K562 (cell line): Measurements from ENCODE around the gene MRPL37. TPM values are rescaled to one million over a fixed set of nuclear protein-coding genes. Genes with fewer than 3 reads are reported as not detected.

Experiments
- FOXA3 ChIP-seq, 2 experiments: fragments of 450-650 bp in 1 of 2; sonication (generic) in 1 of 2; formaldehyde crosslinking; IDR thresholded peaks in 1 of 2; conservative IDR thresholded peaks in 1 of 2; 2 replicates each; pipeline versions ENCODE4 v1.4.0 to v1.8.0; 2020 to 2022; ENCODE audit warnings: mild to moderate bottlenecking in 2 of 2, missing genetic modification reagents in 1 of 2
- FOXM1 ChIP-seq, 2 experiments: fragments of 450-650 bp in 1 of 2; sonication (generic) in 1 of 2; formaldehyde crosslinking in 1 of 2; IDR thresholded peaks; 2 replicates each; pipeline versions ENCODE4 v1.6.1 to v1.9.0; 2017 to 2022; ENCODE audit warnings: low read depth in 2 of 2, mild to moderate bottlenecking in 2 of 2, missing genetic modification reagents in 1 of 2, moderate library complexity in 1 of 2
- PTBP1 ChIP-seq: fragments of 200-400 bp; formaldehyde crosslinking; IDR thresholded peaks from 2 replicates; pipeline ENCODE4 v1.6.1; 2017; ENCODE audit warnings: low read depth, low read length
- SMARCB1 ChIP-seq: IDR thresholded peaks from 2 replicates; pipeline ENCODE4 v1.6.1; 2011; ENCODE audit warnings: improper control_type of control experiment, low read depth; ENCODE audit not compliant: insufficient read length
- SRSF7 ChIP-seq: fragments of 200-400 bp; formaldehyde crosslinking; optimal IDR thresholded peaks from 2 replicates; pipeline ENCODE3; 2017; ENCODE audit warnings: mild to moderate bottlenecking, low read depth, low read length
- ZNF445 ChIP-seq: fragments of 250-450 bp; sonication (Bioruptor Pico); IDR thresholded peaks from 2 replicates; pipeline ENCODE4 v1.4.0; 2020; ENCODE audit warnings: low read depth, mild to moderate bottlenecking, moderate library complexity
- polyA plus RNA-seq, 8 experiments: library from polyadenylated mRNA; depleted of rRNA in 4 of 8; stranded (reverse) in 5 of 8; unstranded in 3 of 8; fragments of >200 nt; fragmentation: Nextera tagmentation in 2 of 8; fragmentation: Illumina TruSeq in 1 of 8; extraction: Ambion mirVana in 2 of 8; extraction: Trizol in 1 of 8; gene quantifications; 2 replicates each; pipeline versions ENCODE4 v1.2.1 to v1.2.3, GENCODE V29; 2011 to 2014; ENCODE audit warnings: inconsistent platforms in 1 of 8, missing spikeins in 1 of 8
- total RNA-seq, 7 experiments: library from RNA; depleted of rRNA in 6 of 7; stranded (reverse); fragments of >200 nt in 6 of 7; fragmentation: Illumina TruSeq in 2 of 7; extraction: Trizol in 2 of 7; gene quantifications; 2 replicates each; pipeline versions ENCODE4 v1.2.1 to v1.2.3, GENCODE V29; 2011 to 2021; ENCODE audit warnings: low replicate concordance in 1 of 7
- TF ChIP-seq, protein P1 (sequence below): sonication (generic); formaldehyde crosslinking; IDR thresholded peaks from 2 replicates; pipeline ENCODE4 v1.8.0; 2022; ENCODE audit warnings: mild to moderate bottlenecking, missing genetic modification reagents
- TF ChIP-seq, protein P2 (sequence below): fragments of 150-350 bp; conservative IDR thresholded peaks from 2 replicates; pipeline ENCODE4 v1.6.1; 2014; ENCODE audit warnings: low read length
- TF ChIP-seq, protein P3 (sequence below), 2 experiments: fragments of 450-650 bp; formaldehyde crosslinking in 1 of 2; IDR thresholded peaks; 2 replicates each; pipeline versions ENCODE4 v1.4.0 to v1.6.1; 2014 to 2020; ENCODE audit warnings: mild to moderate bottlenecking in 2 of 2, borderline replicate concordance in 1 of 2, low read depth in 1 of 2

MRPL37 gene
- total and polyA plus RNA-seq, 9 of the 15 experiments (the other 6 are each of a cell fraction or from before 2014, with no cell fraction given), result 52.2 to 303 (median 180) TPM

DNA sequence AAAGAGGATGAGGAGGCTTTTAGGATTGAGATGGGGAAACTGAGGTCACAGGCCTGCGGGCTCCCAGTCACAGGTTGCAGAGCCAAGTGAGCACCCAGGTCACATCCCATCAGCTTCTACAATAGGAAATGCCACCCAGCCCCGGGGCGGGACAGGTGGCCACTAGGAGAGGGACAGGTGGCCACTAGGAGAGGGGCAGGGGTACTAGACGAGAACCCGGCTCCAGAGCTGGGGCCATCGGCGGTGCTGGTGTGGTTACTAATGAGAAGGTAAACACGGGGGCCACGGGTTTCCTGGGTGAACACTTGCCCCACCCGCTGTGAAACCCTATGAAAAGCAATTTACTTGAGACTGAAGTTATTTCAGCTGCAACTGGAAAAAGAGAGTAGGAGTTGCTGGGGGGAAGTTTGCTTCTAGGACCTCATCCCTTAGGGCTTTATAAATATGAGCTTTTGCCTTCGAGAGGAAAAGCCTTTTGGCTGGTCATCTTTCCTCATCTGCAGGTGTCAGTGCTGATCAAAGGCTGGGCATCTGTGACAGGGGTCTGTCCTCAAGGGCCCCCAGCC lies 52.5 kb downstream of the MRPL37 start (continued):
- TF ChIP-seq, protein P1, sequence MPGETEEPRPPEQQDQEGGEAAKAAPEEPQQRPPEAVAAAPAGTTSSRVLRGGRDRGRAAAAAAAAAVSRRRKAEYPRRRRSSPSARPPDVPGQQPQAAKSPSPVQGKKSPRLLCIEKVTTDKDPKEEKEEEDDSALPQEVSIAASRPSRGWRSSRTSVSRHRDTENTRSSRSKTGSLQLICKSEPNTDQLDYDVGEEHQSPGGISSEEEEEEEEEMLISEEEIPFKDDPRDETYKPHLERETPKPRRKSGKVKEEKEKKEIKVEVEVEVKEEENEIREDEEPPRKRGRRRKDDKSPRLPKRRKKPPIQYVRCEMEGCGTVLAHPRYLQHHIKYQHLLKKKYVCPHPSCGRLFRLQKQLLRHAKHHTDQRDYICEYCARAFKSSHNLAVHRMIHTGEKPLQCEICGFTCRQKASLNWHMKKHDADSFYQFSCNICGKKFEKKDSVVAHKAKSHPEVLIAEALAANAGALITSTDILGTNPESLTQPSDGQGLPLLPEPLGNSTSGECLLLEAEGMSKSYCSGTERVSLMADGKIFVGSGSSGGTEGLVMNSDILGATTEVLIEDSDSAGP (CRISPR knock-in tag), result no peak
- TF ChIP-seq FOXA3 (CRISPR knock-in tag; conservative IDR thresholded peaks at IDR 0.05 in 1 of 2, IDR thresholded peaks at IDR 0.05 in 1 of 2) (no peak), SRSF7 (no peak), ZNF445 (CRISPR knock-in tag) (no peak), PTBP1 (no peak), SMARCB1 (no peak), FOXM1 (IDR thresholded peaks at IDR 0.05; ENCODE audit: low read depth) (no peak), FOXM1 (CRISPR knock-in tag; IDR thresholded peaks at IDR 0.05; ENCODE audit: low read depth) (no peak)
- TF ChIP-seq, protein P2, sequence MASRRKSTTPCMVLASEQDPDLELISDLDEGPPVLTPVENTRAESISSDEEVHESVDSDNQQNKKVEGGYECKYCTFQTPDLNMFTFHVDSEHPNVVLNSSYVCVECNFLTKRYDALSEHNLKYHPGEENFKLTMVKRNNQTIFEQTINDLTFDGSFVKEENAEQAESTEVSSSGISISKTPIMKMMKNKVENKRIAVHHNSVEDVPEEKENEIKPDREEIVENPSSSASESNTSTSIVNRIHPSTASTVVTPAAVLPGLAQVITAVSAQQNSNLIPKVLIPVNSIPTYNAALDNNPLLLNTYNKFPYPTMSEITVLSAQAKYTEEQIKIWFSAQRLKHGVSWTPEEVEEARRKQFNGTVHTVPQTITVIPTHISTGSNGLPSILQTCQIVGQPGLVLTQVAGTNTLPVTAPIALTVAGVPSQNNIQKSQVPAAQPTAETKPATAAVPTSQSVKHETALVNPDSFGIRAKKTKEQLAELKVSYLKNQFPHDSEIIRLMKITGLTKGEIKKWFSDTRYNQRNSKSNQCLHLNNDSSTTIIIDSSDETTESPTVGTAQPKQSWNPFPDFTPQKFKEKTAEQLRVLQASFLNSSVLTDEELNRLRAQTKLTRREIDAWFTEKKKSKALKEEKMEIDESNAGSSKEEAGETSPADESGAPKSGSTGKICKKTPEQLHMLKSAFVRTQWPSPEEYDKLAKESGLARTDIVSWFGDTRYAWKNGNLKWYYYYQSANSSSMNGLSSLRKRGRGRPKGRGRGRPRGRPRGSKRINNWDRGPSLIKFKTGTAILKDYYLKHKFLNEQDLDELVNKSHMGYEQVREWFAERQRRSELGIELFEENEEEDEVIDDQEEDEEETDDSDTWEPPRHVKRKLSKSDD, result no peak
- TF ChIP-seq, protein P3, sequence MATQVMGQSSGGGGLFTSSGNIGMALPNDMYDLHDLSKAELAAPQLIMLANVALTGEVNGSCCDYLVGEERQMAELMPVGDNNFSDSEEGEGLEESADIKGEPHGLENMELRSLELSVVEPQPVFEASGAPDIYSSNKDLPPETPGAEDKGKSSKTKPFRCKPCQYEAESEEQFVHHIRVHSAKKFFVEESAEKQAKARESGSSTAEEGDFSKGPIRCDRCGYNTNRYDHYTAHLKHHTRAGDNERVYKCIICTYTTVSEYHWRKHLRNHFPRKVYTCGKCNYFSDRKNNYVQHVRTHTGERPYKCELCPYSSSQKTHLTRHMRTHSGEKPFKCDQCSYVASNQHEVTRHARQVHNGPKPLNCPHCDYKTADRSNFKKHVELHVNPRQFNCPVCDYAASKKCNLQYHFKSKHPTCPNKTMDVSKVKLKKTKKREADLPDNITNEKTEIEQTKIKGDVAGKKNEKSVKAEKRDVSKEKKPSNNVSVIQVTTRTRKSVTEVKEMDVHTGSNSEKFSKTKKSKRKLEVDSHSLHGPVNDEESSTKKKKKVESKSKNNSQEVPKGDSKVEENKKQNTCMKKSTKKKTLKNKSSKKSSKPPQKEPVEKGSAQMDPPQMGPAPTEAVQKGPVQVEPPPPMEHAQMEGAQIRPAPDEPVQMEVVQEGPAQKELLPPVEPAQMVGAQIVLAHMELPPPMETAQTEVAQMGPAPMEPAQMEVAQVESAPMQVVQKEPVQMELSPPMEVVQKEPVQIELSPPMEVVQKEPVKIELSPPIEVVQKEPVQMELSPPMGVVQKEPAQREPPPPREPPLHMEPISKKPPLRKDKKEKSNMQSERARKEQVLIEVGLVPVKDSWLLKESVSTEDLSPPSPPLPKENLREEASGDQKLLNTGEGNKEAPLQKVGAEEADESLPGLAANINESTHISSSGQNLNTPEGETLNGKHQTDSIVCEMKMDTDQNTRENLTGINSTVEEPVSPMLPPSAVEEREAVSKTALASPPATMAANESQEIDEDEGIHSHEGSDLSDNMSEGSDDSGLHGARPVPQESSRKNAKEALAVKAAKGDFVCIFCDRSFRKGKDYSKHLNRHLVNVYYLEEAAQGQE (IDR thresholded peaks at IDR 0.05; ENCODE audit: borderline replicate concordance), result no peak
- TF ChIP-seq, protein P3 (CRISPR knock-in tag; IDR thresholded peaks at IDR 0.05; ENCODE audit: low read depth), result no peak
